IMR-90 (cell line): ENCODE measurements around the gene ADGRB3. TPM values are rescaled to one million over a fixed set of nuclear protein-coding genes. Genes with fewer than 3 reads are reported as not detected.

ENCODE experiments used
- microRNA-seq, 2 experiments: library from miRNA; stranded (forward) in 1 of 2; unstranded in 1 of 2; fragments of 10-50 nt in 1 of 2; fragments of <30 nt in 1 of 2; gene quantifications in 1 of 2; microRNA quantifications in 1 of 2; one replicate each; pipeline versions ENCODE3 to v1.1.0; 2013 to 2020; ENCODE audit not compliant: insufficient read depth in 1 of 2, insufficient read length in 1 of 2, unreplicated experiment in 1 of 2
- polyA plus RNA-seq, 3 experiments: library from polyadenylated mRNA; depleted of rRNA; stranded (reverse); fragments of >200 nt; gene quantifications; 2 replicates each; pipeline ENCODE4 v1.2.3, GENCODE V29; 2012; ENCODE audit warnings: low replicate concordance in 1 of 3
- small RNA-seq, 5 experiments: library from RNA; depleted of rRNA; stranded (forward); fragments of <200 nt; gene quantifications; one replicate each; pipeline ENCODE3, GENCODE V24; 2012
- total RNA-seq: library from RNA; depleted of rRNA; stranded (reverse); fragments of >200 nt; gene quantifications from 2 replicates; pipeline ENCODE4 v1.2.3, GENCODE V29; 2012

Gene ADGRB3
- total and polyA plus RNA-seq, 2 of the 4 experiments (the other 2 are of a cell fraction): not detected

Small RNA genes within 50 kb of the gene (microRNA-seq; reads per million reads assigned to microRNA genes)
- gene AL606923.1 (ENCODE audit: insufficient read depth, insufficient read length): not detected

Small RNA genes within 50 kb of the gene (small RNA-seq; reads per million reads assigned to genes)
- gene AL606923.1: 0 reads per million in 5 experiments
